MM.1S (cell line): ENCODE measurements around the gene PLA2G4E.

Experiments used
- EZH2phosphoT487 ChIP-seq: fragments of 300-600 bp; sonication (generic); IDR thresholded peaks from 2 replicates; pipeline ENCODE4 v1.6.1; 2018; ENCODE audit warnings: antibody characterized with exemption, low read length
- TF ChIP-seq, protein P1 (sequence below): fragments of 300-600 bp; sonication (generic); IDR thresholded peaks from 2 replicates; pipeline ENCODE4 v1.5.1; 2016; ENCODE audit warnings: antibody characterized with exemption, low read length, mixed read lengths

DNA sequence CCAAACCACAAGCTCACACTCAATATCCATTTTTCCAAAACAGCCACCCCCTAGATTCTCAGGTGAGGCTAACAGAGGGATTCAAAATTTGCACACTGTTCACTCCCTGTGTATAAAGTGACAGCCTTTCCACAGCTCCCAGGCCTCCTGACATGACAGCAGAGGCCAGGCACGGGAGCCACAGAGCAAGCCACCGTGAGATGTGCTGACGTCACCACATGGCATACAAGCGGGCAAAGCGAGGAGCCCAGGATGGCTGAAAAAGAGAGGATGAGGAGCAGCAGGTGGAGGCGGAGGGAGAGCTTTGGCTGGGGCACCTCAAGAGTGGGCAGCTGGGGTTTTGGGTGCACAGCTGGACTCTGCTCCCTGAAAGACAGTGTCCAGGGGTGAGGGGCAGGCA lies 75.6 kb downstream of the PLA2G4E start:
- TF ChIP-seq, protein P1, sequence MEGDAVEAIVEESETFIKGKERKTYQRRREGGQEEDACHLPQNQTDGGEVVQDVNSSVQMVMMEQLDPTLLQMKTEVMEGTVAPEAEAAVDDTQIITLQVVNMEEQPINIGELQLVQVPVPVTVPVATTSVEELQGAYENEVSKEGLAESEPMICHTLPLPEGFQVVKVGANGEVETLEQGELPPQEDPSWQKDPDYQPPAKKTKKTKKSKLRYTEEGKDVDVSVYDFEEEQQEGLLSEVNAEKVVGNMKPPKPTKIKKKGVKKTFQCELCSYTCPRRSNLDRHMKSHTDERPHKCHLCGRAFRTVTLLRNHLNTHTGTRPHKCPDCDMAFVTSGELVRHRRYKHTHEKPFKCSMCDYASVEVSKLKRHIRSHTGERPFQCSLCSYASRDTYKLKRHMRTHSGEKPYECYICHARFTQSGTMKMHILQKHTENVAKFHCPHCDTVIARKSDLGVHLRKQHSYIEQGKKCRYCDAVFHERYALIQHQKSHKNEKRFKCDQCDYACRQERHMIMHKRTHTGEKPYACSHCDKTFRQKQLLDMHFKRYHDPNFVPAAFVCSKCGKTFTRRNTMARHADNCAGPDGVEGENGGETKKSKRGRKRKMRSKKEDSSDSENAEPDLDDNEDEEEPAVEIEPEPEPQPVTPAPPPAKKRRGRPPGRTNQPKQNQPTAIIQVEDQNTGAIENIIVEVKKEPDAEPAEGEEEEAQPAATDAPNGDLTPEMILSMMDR, result no peak
- no peak for TF ChIP-seq EZH2phosphoT487
